HepG2 (cell line): ENCODE measurements around the gene ACSL4. TPM values are rescaled to one million over a fixed set of nuclear protein-coding genes. Genes with fewer than 3 reads are reported as not detected.

ENCODE experiments used
- ATF4 ChIP-seq, 2 experiments: fragments of 450-650 bp in 1 of 2; sonication (generic) in 1 of 2; formaldehyde crosslinking; IDR thresholded peaks; 2 replicates each; pipeline versions ENCODE4 v1.5.0 to v1.8.0; 2020 to 2022; ENCODE audit warnings: mild to moderate bottlenecking in 1 of 2, missing genetic modification reagents in 1 of 2
- ATF7 ChIP-seq, 2 experiments: fragments of 450-650 bp in 1 of 2; sonication (generic) in 1 of 2; formaldehyde crosslinking in 1 of 2; IDR thresholded peaks; 2 replicates each; pipeline versions ENCODE4 v1.4.0 to v1.6.1; 2016 to 2020; ENCODE audit warnings: antibody characterized with exemption in 1 of 2, mild to moderate bottlenecking in 1 of 2, missing genetic modification reagents in 1 of 2
- BORCS8-MEF2B ChIP-seq: sonication (generic); formaldehyde crosslinking; IDR thresholded peaks from 2 replicates; pipeline ENCODE4 v1.8.0; 2022; ENCODE audit warnings: mild to moderate bottlenecking, missing genetic modification reagents
- CEBPB ChIP-seq: IDR thresholded peaks from 2 replicates; pipeline ENCODE4 v1.6.1; 2011; ENCODE audit warnings: low read depth, low read length, improper control_type of control experiment, borderline replicate concordance
- ETV5 ChIP-seq: IDR thresholded peaks from 2 replicates; pipeline ENCODE4 v1.6.1; 2018; ENCODE audit warnings: missing biosample characterization, missing genetic modification reagents, inconsistent platforms, borderline replicate concordance
- FOXA1 ChIP-seq, 2 experiments: fragments of 450-650 bp in 1 of 2; sonication (generic) in 1 of 2; formaldehyde crosslinking in 1 of 2; IDR thresholded peaks; 2 replicates each; pipeline versions ENCODE4 v1.4.0 to v1.6.1; 2016 to 2020; ENCODE audit warnings: missing genetic modification reagents in 1 of 2
- HHEX ChIP-seq: IDR thresholded peaks from 2 replicates; pipeline ENCODE4 v1.6.1; 2016; ENCODE audit warnings: control low read depth
- KDM4B ChIP-seq: sonication (generic); formaldehyde crosslinking; IDR thresholded peaks from 2 replicates; pipeline ENCODE4 v1.4.0; 2020; ENCODE audit warnings: missing genetic modification reagents
- MIXL1 ChIP-seq: IDR thresholded peaks from 2 replicates; pipeline ENCODE4 v1.6.1; 2016
- NR2F6 ChIP-seq, 2 experiments: IDR thresholded peaks; 2 replicates each; pipeline ENCODE4 v1.6.1; 2016; ENCODE audit warnings: antibody characterized with exemption in 1 of 2, mild to moderate bottlenecking in 1 of 2
- PRPF4 ChIP-seq: fragments of 200-400 bp; formaldehyde crosslinking; IDR thresholded peaks from 2 replicates; pipeline ENCODE4 v1.6.1; 2016; ENCODE audit warnings: low read length, low read depth; ENCODE audit not compliant: poor library complexity, severe bottlenecking
- RBFOX2 ChIP-seq: fragments of 200-400 bp; formaldehyde crosslinking; IDR thresholded peaks from 2 replicates; pipeline ENCODE4 v1.6.1; 2017; ENCODE audit warnings: low read depth, mild to moderate bottlenecking, low read length
- SRSF1 ChIP-seq: fragments of 200-400 bp; formaldehyde crosslinking; optimal IDR thresholded peaks from 2 replicates; pipeline ENCODE3; 2017; ENCODE audit warnings: mild to moderate bottlenecking, low read depth, low read length, moderate library complexity
- TFDP2 ChIP-seq: sonication (generic); formaldehyde crosslinking; IDR thresholded peaks from 2 replicates; pipeline ENCODE4 v1.4.0; 2020; ENCODE audit warnings: missing genetic modification reagents
- ZBTB7A ChIP-seq: sonication (generic); formaldehyde crosslinking; IDR thresholded peaks from 2 replicates; pipeline ENCODE4 v1.8.0; 2022; ENCODE audit warnings: mild to moderate bottlenecking, missing genetic modification reagents
- ZKSCAN8 ChIP-seq: IDR thresholded peaks from 2 replicates; pipeline ENCODE4 v1.6.1; 2016; ENCODE audit warnings: borderline replicate concordance, missing genetic modification reagents, missing compliant biosample characterization
- ZNF138 ChIP-seq: sonication (generic); formaldehyde crosslinking; IDR thresholded peaks from 2 replicates; pipeline ENCODE4 v1.5.0; 2020; ENCODE audit warnings: mild to moderate bottlenecking, low read depth, missing genetic modification reagents
- ZNF652 ChIP-seq: IDR thresholded peaks from 2 replicates; pipeline ENCODE4 v1.6.1; 2016; ENCODE audit warnings: low read depth, borderline replicate concordance
- ZNF766 ChIP-seq: sonication (generic); formaldehyde crosslinking; IDR thresholded peaks from 2 replicates; pipeline ENCODE4 v1.5.0; 2020; ENCODE audit warnings: missing genetic modification reagents, borderline replicate concordance
- ZNF780A ChIP-seq: sonication (generic); formaldehyde crosslinking; IDR thresholded peaks from 2 replicates; pipeline ENCODE4 v1.8.0; 2022; ENCODE audit warnings: mild to moderate bottlenecking, missing genetic modification reagents, moderate library complexity
- ZSCAN9 ChIP-seq: IDR thresholded peaks from 2 replicates; pipeline ENCODE4 v1.6.1; 2016; ENCODE audit warnings: borderline replicate concordance
- polyA plus RNA-seq, 8 experiments: library from polyadenylated mRNA; depleted of rRNA in 3 of 8; stranded (reverse) in 7 of 8; unstranded in 1 of 8; fragments of >200 nt; fragmentation: Illumina TruSeq in 4 of 8; extraction: Trizol in 4 of 8; gene quantifications; 2 replicates each; pipeline versions ENCODE4 v1.2.1 to v1.2.3, GENCODE V29; 2011 to 2016; ENCODE audit warnings: low read depth in 4 of 8, missing spikeins in 1 of 8, mixed read lengths in 1 of 8; ENCODE audit not compliant: insufficient read depth in 1 of 8
- total RNA-seq, 5 experiments: library from RNA; depleted of rRNA; stranded (reverse); fragments of >200 nt; fragmentation: Illumina TruSeq; extraction: Trizol; gene quantifications; 2 replicates each; pipeline ENCODE4 v1.2.3, GENCODE V29; 2016; ENCODE audit warnings: low read depth in 1 of 5
- TF ChIP-seq, protein P1 (sequence below): sonication (generic); formaldehyde crosslinking; IDR thresholded peaks from 2 replicates; pipeline ENCODE4 v1.4.0; 2020; ENCODE audit warnings: missing genetic modification reagents, mild to moderate bottlenecking, borderline replicate concordance
- TF ChIP-seq, protein P2 (sequence below): sonication (generic); formaldehyde crosslinking; IDR thresholded peaks from 2 replicates; pipeline ENCODE4 v1.4.0; 2020; ENCODE audit warnings: missing genetic modification reagents
- TF ChIP-seq, protein P3 (sequence below): IDR thresholded peaks from 2 replicates; pipeline ENCODE4 v1.6.1; 2016

Gene ACSL4
- total and polyA plus RNA-seq, 2 of the 13 experiments (the other 11 are each of a cell fraction or from before 2014, with no cell fraction given), result 207 to 316 TPM

- TF ChIP-seq, protein P1, sequence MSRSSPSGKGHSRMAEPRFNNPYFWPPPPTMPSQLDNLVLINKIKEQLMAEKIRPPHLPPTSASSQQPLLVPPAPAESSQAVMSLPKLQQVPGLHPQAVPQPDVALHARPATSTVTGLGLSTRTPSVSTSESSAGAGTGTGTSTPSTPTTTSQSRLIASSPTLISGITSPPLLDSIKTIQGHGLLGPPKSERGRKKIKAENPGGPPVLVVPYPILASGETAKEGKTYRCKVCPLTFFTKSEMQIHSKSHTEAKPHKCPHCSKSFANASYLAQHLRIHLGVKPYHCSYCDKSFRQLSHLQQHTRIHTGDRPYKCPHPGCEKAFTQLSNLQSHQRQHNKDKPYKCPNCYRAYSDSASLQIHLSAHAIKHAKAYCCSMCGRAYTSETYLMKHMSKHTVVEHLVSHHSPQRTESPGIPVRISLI (CRISPR knock-in tag), result peak; percentile 92
- TF ChIP-seq ZNF652 (CRISPR knock-in tag), result no peak; the same call in 1 of the 2 replicates
- TF ChIP-seq ATF7 (IDR thresholded peaks at IDR 0.05), result peak; percentile 46
- no peak for TF ChIP-seq ATF7 (CRISPR knock-in tag; IDR thresholded peaks at IDR 0.05)
- peak in 1 of 2 experiments; percentile 89; a peak in 2 of 4 replicates for TF ChIP-seq ATF4 (CRISPR knock-in tag; IDR thresholded peaks at IDR 0.05)
- TF ChIP-seq, protein P2, sequence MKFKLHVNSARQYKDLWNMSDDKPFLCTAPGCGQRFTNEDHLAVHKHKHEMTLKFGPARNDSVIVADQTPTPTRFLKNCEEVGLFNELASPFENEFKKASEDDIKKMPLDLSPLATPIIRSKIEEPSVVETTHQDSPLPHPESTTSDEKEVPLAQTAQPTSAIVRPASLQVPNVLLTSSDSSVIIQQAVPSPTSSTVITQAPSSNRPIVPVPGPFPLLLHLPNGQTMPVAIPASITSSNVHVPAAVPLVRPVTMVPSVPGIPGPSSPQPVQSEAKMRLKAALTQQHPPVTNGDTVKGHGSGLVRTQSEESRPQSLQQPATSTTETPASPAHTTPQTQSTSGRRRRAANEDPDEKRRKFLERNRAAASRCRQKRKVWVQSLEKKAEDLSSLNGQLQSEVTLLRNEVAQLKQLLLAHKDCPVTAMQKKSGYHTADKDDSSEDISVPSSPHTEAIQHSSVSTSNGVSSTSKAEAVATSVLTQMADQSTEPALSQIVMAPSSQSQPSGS (CRISPR knock-in tag), result peak; percentile 78; the same call in 1 of the 2 replicates
- TF ChIP-seq ZNF780A, result 0 out of 2 replicates have a peak, but pooled peaks have one; percentile 34
- TF ChIP-seq BORCS8-MEF2B (CRISPR knock-in tag), result 0 out of 2 replicates have a peak, but pooled peaks have one; percentile 46
- peak; percentile 89; the same call in 1 of the 2 replicates for TF ChIP-seq ETV5 (CRISPR knock-in tag)
- peak; percentile 69; the same call in 1 of the 2 replicates for TF ChIP-seq KDM4B (CRISPR knock-in tag)
- TF ChIP-seq SRSF1, result no peak
- TF ChIP-seq NR2F6 (IDR thresholded peaks at IDR 0.05), result peak; percentile 99
- TF ChIP-seq NR2F6 (CRISPR knock-in tag; IDR thresholded peaks at IDR 0.05), result peak; percentile 97
- peak; percentile 81; the same call in 1 of the 2 replicates for TF ChIP-seq ZNF766 (CRISPR knock-in tag)
- TF ChIP-seq HHEX, result peak; percentile 93
- peak; percentile 93 for TF ChIP-seq FOXA1 (IDR thresholded peaks at IDR 0.05)
- peak; percentile 99 for TF ChIP-seq FOXA1 (CRISPR knock-in tag; IDR thresholded peaks at IDR 0.05)
- peak; percentile 34; the same call in 1 of the 2 replicates for TF ChIP-seq ZBTB7A (CRISPR knock-in tag)
- peak; percentile 98 for TF ChIP-seq CEBPB
- no peak for TF ChIP-seq PRPF4
- no peak for TF ChIP-seq ZNF138 (CRISPR knock-in tag)
- TF ChIP-seq TFDP2 (CRISPR knock-in tag), result 0 out of 2 replicates have a peak, but pooled peaks have one; percentile 21
- peak; percentile 86; the same call in 1 of the 2 replicates for TF ChIP-seq ZSCAN9
- TF ChIP-seq RBFOX2, result no peak
- TF ChIP-seq ZKSCAN8 (CRISPR knock-in tag), result peak; percentile 73; the same call in 1 of the 2 replicates
- peak; percentile 66 for TF ChIP-seq MIXL1 (CRISPR knock-in tag)
- TF ChIP-seq, protein P3, sequence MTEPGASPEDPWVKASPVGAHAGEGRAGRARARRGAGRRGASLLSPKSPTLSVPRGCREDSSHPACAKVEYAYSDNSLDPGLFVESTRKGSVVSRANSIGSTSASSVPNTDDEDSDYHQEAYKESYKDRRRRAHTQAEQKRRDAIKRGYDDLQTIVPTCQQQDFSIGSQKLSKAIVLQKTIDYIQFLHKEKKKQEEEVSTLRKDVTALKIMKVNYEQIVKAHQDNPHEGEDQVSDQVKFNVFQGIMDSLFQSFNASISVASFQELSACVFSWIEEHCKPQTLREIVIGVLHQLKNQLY (CRISPR knock-in tag), result peak; percentile 91
These were observed 6.8 kb upstream of the ACSL4 start (continued) for GRCh38 chrX:109739625-109740432.
